Measurements from ENCODE around the gene CCK.

Gene CCK, protein sequence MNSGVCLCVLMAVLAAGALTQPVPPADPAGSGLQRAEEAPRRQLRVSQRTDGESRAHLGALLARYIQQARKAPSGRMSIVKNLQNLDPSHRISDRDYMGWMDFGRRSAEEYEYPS

GRCh38 chr3:42266085-42266484 is at the start of gene CCK:
Gene CCK (minus strand): TSS chr3:42266185. CDS start chr3:42263630, 2,555 bp downstream.
- TF ChIP-seq, protein P1, sequence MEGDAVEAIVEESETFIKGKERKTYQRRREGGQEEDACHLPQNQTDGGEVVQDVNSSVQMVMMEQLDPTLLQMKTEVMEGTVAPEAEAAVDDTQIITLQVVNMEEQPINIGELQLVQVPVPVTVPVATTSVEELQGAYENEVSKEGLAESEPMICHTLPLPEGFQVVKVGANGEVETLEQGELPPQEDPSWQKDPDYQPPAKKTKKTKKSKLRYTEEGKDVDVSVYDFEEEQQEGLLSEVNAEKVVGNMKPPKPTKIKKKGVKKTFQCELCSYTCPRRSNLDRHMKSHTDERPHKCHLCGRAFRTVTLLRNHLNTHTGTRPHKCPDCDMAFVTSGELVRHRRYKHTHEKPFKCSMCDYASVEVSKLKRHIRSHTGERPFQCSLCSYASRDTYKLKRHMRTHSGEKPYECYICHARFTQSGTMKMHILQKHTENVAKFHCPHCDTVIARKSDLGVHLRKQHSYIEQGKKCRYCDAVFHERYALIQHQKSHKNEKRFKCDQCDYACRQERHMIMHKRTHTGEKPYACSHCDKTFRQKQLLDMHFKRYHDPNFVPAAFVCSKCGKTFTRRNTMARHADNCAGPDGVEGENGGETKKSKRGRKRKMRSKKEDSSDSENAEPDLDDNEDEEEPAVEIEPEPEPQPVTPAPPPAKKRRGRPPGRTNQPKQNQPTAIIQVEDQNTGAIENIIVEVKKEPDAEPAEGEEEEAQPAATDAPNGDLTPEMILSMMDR (conservative IDR thresholded peaks at IDR 0.05; ENCODE audit: low read length), result no peak
- DNase-seq (ENCODE audit: low read depth), result no peak
- H3K4me3 ChIP-seq (ENCODE audit: low read length), result no peak within 1 kb of the TSS

- TF ChIP-seq, protein P1 (conservative IDR thresholded peaks at IDR 0.05; ENCODE audit: low read length), result no peak
- DNase-seq (ENCODE audit: low read depth), result no peak
- H3K4me3 ChIP-seq (ENCODE audit: low read length), result no peak overlapping the region
Measured at GRCh38 chr3:42314411-42314810, 48.4 kb upstream of the CCK start.

DNA sequence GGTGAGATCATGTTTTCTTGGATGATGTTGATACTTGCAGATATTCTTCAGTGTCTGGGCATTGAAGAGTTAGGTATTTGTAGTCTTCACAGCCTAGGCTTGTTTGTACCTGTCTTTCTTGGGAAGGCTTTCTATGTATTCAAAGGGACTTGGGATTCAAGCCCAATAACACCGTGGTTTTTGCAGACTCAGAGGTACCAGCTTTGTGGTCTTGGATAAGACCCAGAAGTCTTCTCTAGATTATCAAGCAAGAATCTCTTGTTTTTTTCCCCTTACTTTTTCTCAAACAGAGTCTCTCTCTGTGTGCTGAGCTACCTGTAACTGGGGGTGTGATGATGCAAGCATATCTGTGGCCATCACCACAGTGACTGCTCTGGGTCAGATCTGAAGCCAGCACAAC is 42.7 kb upstream of the CCK start:
- no peak for DNase-seq (ENCODE audit: low read depth)
- TF ChIP-seq, protein P1 (conservative IDR thresholded peaks at IDR 0.05; ENCODE audit: low read length), result no peak
- no peak overlapping the region for H3K4me3 ChIP-seq (ENCODE audit: low read length)

GRCh38 chr3:42306499-42306898 is 40.5 kb upstream of the CCK start:
- no peak overlapping the region for H3K4me3 ChIP-seq (ENCODE audit: low read length)
- DNase-seq (ENCODE audit: low read depth), result no peak
- TF ChIP-seq, protein P1 (conservative IDR thresholded peaks at IDR 0.05; ENCODE audit: low read length), result no peak

- TF ChIP-seq, protein P1 (conservative IDR thresholded peaks at IDR 0.05; ENCODE audit: low read length), result no peak
- H3K4me3 ChIP-seq (ENCODE audit: low read length), result no peak overlapping the region
- no peak for DNase-seq (ENCODE audit: low read depth)
Measured at GRCh38 chr3:42302924-42303634, 37.1 kb upstream of the CCK start.

DNA sequence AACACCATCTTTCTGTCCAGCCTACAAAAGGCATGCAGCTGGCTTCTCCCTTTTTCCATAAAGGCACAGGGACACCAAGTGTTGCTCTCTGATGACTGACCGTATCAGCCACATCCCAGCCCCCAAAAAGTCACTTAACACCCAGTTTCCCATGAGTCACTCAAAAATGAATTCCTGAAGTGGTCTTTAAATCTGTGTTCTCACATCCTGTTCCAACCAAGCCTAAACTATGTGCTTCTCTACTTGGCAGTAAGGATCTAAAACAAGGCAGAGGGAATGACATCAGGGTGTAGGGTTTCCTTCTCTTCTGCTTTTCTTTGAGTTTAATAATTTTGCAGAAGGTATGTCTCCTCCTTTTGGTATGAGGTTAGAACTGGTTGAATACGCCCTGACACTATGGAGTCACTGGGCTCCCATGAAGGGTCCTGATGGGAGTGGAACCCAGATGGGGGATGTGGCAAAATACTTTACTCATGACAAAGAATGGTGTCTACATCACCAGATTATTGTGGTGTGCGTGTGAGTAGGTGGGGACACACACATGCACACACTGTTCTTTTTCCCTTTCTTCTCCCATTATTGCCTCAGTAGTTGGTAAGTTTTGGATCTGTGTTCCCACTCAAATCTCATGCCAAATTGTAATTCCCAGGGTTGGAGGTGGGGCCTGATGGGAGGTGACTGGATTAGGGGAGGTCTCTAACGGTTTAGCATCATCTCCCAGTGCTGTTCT is 35.6 kb upstream of the CCK start:
- H3K4me3 ChIP-seq (ENCODE audit: low read length), result no peak overlapping the region
- TF ChIP-seq, protein P1 (conservative IDR thresholded peaks at IDR 0.05; ENCODE audit: low read length), result no peak
- DNase-seq (ENCODE audit: low read depth), result no peak

All from AG10803 (cell line).